Kidney (tissue), 14 donors: Measurements from ENCODE around the gene LYRM7. TPM values are rescaled to one million over a fixed set of nuclear protein-coding genes. Genes with fewer than 3 reads are reported as not detected.

Source experiments
- DNase-seq, 5 donors: peaks; one replicate each; pipeline ENCODE4 v3.0.0-alpha.2; 2013 to 2020
- FAIRE-seq: peaks from 2 replicates; lab custom pipeline; 2012; peaks lifted over from hg19 to GRCh38; lab: Jason Lieb, UNC
- H3K27ac ChIP-seq, 2 donors: one replicate each; pipeline ENCODE4 v1.7.0; 2013; ENCODE audit warnings: low read depth in 2 of 2, low read length in 2 of 2, inconsistent platforms in 1 of 2
- H3K27me3 ChIP-seq: one replicate; pipeline ENCODE4 v1.7.1; 2013; ENCODE audit warnings: low read length, inconsistent platforms; ENCODE audit not compliant: control insufficient read depth, insufficient read depth
- H3K36me3 ChIP-seq, 3 donors: one replicate each; pipeline versions ENCODE4 v1.7.0 to v1.7.1; 2013; ENCODE audit warnings: low read length in 3 of 3, control low read depth in 1 of 3, inconsistent platforms in 1 of 3; ENCODE audit not compliant: insufficient read depth in 3 of 3, control insufficient read depth in 2 of 3
- H3K4me1 ChIP-seq, 3 donors: one replicate each; pipeline versions ENCODE4 v1.7.0 to v1.7.1; 2013; ENCODE audit warnings: low read length in 3 of 3, inconsistent platforms in 1 of 3, low read depth in 1 of 3; ENCODE audit not compliant: control insufficient read depth in 2 of 3, insufficient read depth in 2 of 3
- H3K4me3 ChIP-seq, 3 donors: one replicate each; pipeline versions ENCODE4 v1.7.0 to v1.8.1; 2013; ENCODE audit warnings: low read length in 3 of 3, control low read depth in 1 of 3, inconsistent platforms in 1 of 3
- H3K9ac ChIP-seq, 3 donors: one replicate each; pipeline versions ENCODE4 v1.7.0 to v1.7.1; 2013; ENCODE audit warnings: low read length in 3 of 3, control low read depth in 1 of 3, inconsistent platforms in 1 of 3
- H3K9me3 ChIP-seq, 3 donors: one replicate each; pipeline versions ENCODE4 v1.7.0 to v1.7.1; 2013; ENCODE audit warnings: low read length in 3 of 3, control low read depth in 1 of 3, inconsistent platforms in 1 of 3; ENCODE audit not compliant: control insufficient read depth in 2 of 3, insufficient read depth in 1 of 3
- intact Hi-C: fragments of 100-400 bp; cut with DNase I; formaldehyde crosslinking; loops from one replicate; pipeline ENCODE4 v1.11.1; 2022
- polyA plus RNA-seq: library from polyadenylated mRNA; stranded (reverse); fragments of 350-450 nt; fragmentation: Illumina TruSeq; extraction: RNeasy Lipid Tissue Mini Kit (QIAGEN cat#74804); gene quantifications from one replicate; pipeline ENCODE4 v1.2.3, GENCODE V29; 2014; ENCODE audit warnings: low read depth, low replicate concordance; ENCODE audit not compliant: insufficient read depth
- total RNA-seq: library from RNA; stranded (reverse); fragmentation: NEBNext Ultra II Directional; extraction: Animal tissue kit (Norgen Biotek cat#: 25700); gene quantifications from one replicate; pipeline ENCODE4 v1.2.1, GENCODE V29; 2021
- TF ChIP-seq, protein P1 (sequence below): IDR thresholded peaks from 3 replicates; pipeline ENCODE4 v1.5.1; 2012; ENCODE audit warnings: mild to moderate bottlenecking, moderate library complexity, borderline replicate concordance; ENCODE audit not compliant: insufficient read depth; ENCODE audit errors: extremely low read depth
- donor health status: control.
- donor health status: control.
- donor health status: control.
- donor health status: control.
- donor health status: control.
- donor health status: DM: yes; HTN: yes; CAD: no.
- donor health status: Normal renal cell carcinoma (clear cell type).

Gene LYRM7
- total and polyA plus RNA-seq, 2 donors from 2014 or later, result 5.4 to 7.2 TPM

DNA sequence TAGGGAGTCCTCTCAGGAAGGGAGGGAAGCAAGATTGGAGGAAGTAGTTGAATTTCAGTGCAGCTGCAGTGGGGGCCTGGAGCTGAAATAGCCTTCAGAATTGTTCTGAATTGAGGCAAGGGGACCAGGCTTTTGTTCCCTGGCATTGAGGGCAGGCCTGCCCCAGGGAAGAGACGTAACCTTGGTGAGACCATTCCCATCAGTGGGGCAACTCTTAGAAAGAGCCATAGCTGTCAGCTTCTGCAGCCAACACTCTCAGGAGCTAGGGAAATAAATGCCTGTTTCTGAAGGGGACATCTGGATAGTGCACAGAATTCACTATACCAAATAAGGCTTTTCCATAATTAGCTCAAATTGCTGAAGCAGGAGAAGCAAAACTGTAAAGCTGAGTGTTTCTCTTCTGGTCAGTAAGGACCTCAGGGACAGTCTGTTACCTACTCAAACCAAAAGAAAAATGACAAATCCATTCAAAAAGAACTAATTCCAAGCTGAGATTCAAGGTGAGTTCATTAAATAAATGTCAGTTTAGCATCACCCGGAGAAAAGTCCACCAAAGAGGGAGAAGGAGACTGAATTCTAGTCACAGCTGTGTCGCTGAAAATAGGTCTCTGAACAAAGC, 44.0 kb downstream of the LYRM7 start:
- Histone ChIP-seq H3K27ac (no peak overlapping the region), H3K27me3 (no peaks in the 10 kb centered on the region), H3K9ac (no peak overlapping the region), H3K4me3 (no peak overlapping the region), H3K4me1 (no peaks in the 10 kb centered on the region), H3K36me3 (no peaks in the 10 kb centered on the region), H3K9me3 (no peaks in the 10 kb centered on the region)
- TF ChIP-seq, protein P1, sequence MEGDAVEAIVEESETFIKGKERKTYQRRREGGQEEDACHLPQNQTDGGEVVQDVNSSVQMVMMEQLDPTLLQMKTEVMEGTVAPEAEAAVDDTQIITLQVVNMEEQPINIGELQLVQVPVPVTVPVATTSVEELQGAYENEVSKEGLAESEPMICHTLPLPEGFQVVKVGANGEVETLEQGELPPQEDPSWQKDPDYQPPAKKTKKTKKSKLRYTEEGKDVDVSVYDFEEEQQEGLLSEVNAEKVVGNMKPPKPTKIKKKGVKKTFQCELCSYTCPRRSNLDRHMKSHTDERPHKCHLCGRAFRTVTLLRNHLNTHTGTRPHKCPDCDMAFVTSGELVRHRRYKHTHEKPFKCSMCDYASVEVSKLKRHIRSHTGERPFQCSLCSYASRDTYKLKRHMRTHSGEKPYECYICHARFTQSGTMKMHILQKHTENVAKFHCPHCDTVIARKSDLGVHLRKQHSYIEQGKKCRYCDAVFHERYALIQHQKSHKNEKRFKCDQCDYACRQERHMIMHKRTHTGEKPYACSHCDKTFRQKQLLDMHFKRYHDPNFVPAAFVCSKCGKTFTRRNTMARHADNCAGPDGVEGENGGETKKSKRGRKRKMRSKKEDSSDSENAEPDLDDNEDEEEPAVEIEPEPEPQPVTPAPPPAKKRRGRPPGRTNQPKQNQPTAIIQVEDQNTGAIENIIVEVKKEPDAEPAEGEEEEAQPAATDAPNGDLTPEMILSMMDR, result no peak
- intact Hi-C loops, result no loop called here
- DNase-seq, result no peak
- no peak for FAIRE-seq

DNA sequence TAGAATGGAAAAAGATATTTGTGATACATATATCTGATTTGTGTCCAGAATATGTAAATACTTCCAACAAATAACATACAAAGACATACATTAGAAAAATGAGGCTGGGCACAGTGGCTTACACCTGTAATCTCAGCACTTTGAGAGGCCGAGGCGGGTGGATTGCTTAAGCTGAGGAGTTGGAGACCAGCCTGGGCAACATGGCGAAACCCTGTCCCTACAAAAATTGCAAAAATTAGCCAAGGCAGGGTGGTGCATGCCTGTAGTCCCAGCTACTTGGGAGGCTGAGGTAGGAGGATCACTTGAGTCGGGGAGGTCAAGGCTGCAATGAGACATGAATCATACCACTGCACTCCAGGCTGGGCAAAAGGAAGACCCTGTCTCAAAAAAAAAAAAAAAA, 47.0 kb downstream of the LYRM7 start:
- Histone ChIP-seq H3K36me3 (no peaks in the 10 kb centered on the region), H3K9ac (no peak overlapping the region), H3K4me3 (no peak overlapping the region), H3K9me3 (no peaks in the 10 kb centered on the region), H3K27ac (no peak overlapping the region), H3K27me3 (no peaks in the 10 kb centered on the region), H3K4me1 (no peaks in the 10 kb centered on the region)
- no peak for FAIRE-seq
- DNase-seq, result no peak
- TF ChIP-seq, protein P1, result no peak
- intact Hi-C loops, result no loop called here

DNA sequence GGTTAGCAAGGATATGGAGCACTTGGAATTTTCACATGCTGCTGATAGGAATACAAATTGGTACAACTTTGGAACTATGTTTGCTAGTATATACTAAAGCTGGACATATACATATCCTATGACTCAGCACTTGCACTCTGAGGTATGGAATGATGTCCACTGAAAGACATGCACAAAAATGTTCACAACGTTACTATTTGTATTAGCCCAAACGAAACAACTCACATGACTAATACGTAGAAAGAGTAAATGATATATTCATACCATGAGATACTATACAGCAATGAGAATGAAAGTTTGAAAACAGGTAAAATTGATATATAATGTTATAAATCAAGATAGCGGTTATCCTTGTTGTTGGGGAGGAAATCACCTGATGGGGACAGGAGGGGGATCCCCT, 47.6 kb downstream of the LYRM7 start:
- DNase-seq (no peak), FAIRE-seq (no peak)
- intact Hi-C loops, result no loop called here
- Histone ChIP-seq H3K9me3 (no peaks in the 10 kb centered on the region), H3K27ac (no peak overlapping the region), H3K4me3 (no peak overlapping the region), H3K36me3 (no peaks in the 10 kb centered on the region), H3K4me1 (no peaks in the 10 kb centered on the region), H3K27me3 (no peaks in the 10 kb centered on the region), H3K9ac (no peak overlapping the region)
- TF ChIP-seq, protein P1, result no peak

DNA sequence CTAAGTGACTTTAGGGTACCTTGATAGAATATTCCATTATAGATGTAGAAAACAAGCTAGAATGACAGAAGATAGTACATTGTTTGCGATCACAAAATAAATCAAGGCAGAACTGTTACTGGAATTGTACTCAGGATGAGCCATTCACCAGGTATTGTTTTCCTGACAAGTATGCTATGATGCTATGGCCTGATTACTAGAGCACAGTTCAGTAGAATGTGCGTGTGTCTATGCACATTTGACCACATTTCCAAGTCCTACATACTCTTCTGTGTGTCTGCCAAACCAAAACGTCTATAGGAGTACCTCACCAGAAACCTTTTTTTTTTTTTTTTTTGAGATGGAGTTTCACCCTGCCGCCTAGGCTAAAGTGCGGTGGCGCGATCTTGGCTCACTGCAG, 49.8 kb downstream of the LYRM7 start:
- Histone ChIP-seq H3K4me3 (no peak overlapping the region), H3K36me3 (no peaks in the 10 kb centered on the region), H3K4me1 (no peaks in the 10 kb centered on the region), H3K27ac (no peak overlapping the region), H3K27me3 (no peaks in the 10 kb centered on the region), H3K9me3 (no peaks in the 10 kb centered on the region), H3K9ac (no peak overlapping the region)
- TF ChIP-seq, protein P1, result no peak
- FAIRE-seq (no peak), DNase-seq (no peak)
- intact Hi-C loops, result no loop called here
